Measurements from ENCODE around the gene CFAP74.

DNA sequence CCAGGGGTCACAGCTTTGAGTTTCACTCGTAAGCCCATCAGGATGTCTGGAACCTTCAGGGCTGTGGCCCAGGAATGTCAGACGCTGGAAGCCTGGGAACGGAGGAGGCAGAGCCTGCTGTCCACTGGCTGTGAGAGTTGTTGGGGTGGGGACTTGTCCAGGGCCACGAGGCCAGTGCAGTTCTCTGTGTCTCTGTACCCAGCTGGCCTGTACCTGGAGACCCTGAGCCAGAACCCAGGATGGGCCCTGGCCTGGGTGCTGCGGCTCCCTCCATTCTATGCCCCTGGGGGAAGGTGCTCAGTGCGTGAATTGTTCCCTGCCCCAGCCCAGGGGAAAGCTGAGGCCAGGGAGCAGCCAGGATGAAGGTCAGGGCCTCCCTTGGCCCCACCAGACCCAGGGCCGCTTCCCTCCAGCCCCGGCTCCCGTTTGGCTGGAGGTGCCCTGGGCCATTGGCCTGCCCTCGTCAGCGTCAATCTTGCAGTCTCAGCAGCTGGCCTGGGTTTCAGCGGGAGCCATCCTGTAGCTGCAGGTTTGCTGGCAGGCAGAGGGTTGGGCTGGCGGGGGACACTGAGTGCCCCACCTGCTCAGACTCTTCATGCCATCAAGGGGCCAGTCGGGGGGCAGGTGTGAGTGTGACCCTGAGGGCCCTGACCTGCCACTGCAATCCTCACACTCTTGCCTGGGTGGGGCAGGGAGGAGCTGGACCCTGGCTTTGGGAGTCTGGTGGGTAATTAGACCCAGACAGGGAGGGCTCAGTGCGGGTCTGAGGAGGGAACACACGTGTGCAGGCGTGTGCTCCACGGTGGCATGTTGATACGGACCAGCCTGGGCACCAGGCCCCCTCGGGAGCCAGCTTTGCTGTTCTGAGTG lies 89.2 kb downstream of the CFAP74 start:
- TF ChIP-seq POLR2A (IDR thresholded peaks at IDR 0.05; ENCODE audit: low read depth, low read length) (no peak), CEBPB (IDR thresholded peaks at IDR 0.05; ENCODE audit: low read depth, low read length) (no peak), CHD1 (IDR thresholded peaks at IDR 0.05; ENCODE audit: low read depth, low read length) (no peak), RFX5 (IDR thresholded peaks at IDR 0.05; ENCODE audit: low read depth, low read length) (no peak), SMC3 (IDR thresholded peaks at IDR 0.05; ENCODE audit: low read depth, low read length) (no peak), MAFK (IDR thresholded peaks at IDR 0.05; ENCODE audit: low read depth, low read length) (no peak), RAD21 (IDR thresholded peaks at IDR 0.05; ENCODE audit: low read length) (no peak)
- TF ChIP-seq, protein P1, sequence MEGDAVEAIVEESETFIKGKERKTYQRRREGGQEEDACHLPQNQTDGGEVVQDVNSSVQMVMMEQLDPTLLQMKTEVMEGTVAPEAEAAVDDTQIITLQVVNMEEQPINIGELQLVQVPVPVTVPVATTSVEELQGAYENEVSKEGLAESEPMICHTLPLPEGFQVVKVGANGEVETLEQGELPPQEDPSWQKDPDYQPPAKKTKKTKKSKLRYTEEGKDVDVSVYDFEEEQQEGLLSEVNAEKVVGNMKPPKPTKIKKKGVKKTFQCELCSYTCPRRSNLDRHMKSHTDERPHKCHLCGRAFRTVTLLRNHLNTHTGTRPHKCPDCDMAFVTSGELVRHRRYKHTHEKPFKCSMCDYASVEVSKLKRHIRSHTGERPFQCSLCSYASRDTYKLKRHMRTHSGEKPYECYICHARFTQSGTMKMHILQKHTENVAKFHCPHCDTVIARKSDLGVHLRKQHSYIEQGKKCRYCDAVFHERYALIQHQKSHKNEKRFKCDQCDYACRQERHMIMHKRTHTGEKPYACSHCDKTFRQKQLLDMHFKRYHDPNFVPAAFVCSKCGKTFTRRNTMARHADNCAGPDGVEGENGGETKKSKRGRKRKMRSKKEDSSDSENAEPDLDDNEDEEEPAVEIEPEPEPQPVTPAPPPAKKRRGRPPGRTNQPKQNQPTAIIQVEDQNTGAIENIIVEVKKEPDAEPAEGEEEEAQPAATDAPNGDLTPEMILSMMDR (conservative IDR thresholded peaks at IDR 0.05; ENCODE audit: low read depth, low read length): no peak
- TF ChIP-seq, protein P2, sequence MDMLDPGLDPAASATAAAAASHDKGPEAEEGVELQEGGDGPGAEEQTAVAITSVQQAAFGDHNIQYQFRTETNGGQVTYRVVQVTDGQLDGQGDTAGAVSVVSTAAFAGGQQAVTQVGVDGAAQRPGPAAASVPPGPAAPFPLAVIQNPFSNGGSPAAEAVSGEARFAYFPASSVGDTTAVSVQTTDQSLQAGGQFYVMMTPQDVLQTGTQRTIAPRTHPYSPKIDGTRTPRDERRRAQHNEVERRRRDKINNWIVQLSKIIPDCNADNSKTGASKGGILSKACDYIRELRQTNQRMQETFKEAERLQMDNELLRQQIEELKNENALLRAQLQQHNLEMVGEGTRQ (IDR thresholded peaks at IDR 0.05; ENCODE audit: low read depth, low read length): no peak
